ENCODE measurements around the gene AQP6.

AQP6 gene

DNA sequence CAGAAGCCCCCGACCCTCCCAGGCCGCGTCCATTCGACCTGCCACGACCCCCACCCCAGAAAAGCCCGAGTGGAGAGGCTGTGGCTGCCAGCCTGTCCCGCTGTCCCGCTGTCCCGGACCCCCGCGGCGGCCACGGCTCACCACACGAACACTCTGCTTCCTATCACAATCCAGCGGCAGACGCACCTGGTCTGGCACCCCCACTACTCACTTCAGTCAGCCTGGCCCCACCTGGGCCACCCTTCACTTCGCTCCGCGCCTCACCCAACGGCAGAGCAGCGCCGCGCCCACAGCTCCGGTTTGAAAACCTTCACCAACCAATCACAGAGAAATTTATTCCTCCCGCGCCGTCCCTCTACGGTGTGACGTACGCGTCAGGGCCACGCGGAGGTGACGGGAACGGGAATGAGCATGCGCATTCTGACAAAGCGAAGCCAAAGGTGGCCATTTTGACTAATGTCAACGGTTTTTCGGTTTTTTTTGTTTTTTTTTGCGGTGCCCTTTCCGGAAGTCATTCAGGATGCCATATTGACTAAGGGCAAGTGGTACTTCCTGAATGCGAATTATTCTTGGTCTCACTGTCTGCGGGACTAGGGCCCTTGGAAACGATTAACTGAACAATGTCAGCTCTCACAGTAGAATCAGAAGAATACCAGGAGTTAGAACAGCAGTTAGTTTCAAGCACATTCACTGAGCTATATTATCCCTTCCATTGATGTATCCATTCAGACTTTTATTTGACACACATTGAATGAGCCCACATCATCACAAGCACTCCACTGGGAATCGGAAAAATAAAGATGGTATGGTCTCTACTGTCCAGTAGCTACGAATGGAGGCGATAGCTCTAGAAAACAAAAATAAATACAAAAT is 52.7 kb downstream of the AQP6 start, which contains the start of gene RACGAP1:
Gene RACGAP1 (minus strand): TSS at position 308 of the 873 bp plus-strand sequence. CDS start 8,779 bp downstream, outside the sequence.
- peak; percentile 87 to 95 for DNase-seq (ENCODE audit: extremely low read depth in 1 of 2, low read depth in 1 of 2)

DNA sequence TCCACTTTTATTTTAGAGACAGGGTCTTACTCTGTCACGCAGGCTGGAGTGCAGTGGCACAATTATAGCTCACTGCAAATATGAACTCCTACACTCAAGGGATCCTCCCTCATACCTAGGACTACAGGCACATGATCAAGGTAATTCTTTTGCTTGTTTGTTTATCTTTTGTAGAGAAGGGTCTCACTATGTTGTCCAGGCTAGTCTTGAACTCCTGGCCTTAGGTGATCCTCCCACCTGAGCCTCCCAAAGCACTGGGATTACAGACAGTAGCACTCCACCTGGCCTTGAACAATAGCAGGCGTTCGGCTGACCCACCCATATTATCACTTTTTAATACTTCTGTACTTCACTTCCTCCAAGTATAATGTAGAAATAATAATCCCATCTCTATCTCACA is 53.9 kb downstream of the AQP6 start:
- DNase-seq (ENCODE audit: extremely low read depth in 1 of 2, low read depth in 1 of 2): no peak
